WI38 (cell line): ENCODE data around the gene GRB14.
"Not testable (repeated sequence)": the region's sequence is repeated elsewhere in the genome, so short reads cannot be mapped to it uniquely, and the experiment has no call there.

Experiments
- H3K4me3 ChIP-seq: 2 replicates; pipeline ENCODE4 v1.5.1; 2011; ENCODE audit warnings: low read depth, mild to moderate bottlenecking, control low read depth, low read length
- TF ChIP-seq, protein P1 (sequence below): IDR thresholded peaks from 2 replicates; pipeline ENCODE4 v1.5.1; 2012; ENCODE audit warnings: low read depth, mild to moderate bottlenecking, control low read depth, low read length

Gene GRB14

DNA sequence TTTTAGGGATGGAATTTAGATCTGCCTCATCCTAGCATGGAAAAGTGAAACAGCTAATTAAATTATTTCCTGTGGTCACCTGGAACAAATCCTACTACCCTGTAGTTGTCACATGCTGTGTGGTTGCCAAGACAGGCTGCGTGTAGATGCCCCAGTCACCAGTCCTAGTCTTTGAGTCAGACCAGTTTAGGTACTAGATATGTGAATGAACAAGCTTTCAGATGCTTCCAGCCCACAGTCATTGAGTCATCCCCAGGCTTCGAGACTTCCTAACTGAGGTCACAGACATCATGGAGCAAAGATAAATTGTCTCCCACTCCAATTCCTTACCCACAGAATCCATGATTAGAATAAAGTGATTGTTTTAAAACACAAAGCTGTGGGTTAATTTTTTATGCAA is 35.8 kb upstream of the GRB14 start:
- TF ChIP-seq, protein P1, sequence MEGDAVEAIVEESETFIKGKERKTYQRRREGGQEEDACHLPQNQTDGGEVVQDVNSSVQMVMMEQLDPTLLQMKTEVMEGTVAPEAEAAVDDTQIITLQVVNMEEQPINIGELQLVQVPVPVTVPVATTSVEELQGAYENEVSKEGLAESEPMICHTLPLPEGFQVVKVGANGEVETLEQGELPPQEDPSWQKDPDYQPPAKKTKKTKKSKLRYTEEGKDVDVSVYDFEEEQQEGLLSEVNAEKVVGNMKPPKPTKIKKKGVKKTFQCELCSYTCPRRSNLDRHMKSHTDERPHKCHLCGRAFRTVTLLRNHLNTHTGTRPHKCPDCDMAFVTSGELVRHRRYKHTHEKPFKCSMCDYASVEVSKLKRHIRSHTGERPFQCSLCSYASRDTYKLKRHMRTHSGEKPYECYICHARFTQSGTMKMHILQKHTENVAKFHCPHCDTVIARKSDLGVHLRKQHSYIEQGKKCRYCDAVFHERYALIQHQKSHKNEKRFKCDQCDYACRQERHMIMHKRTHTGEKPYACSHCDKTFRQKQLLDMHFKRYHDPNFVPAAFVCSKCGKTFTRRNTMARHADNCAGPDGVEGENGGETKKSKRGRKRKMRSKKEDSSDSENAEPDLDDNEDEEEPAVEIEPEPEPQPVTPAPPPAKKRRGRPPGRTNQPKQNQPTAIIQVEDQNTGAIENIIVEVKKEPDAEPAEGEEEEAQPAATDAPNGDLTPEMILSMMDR: no peak
- no peak overlapping the region for H3K4me3 ChIP-seq

DNA sequence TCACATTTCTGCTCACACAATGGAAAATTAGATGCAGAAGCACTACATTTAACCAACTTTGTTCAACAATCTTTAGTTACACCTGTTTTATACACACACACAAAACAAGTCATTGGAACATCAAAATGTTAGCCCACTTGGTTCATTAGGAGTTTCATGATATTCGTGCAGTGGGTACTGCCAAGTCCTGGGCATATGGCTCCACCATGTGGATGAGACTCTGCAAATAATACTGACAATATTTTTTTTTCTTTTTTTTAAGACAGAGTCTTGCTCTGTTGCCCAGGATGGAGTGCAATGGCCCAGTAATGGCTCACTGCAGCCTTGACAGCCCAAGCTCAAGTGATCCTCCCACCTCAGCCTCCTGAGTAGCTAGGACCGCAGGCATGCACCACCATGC is 34.5 kb upstream of the GRB14 start:
- TF ChIP-seq, protein P1: no peak
- H3K4me3 ChIP-seq: no peak overlapping the region

DNA sequence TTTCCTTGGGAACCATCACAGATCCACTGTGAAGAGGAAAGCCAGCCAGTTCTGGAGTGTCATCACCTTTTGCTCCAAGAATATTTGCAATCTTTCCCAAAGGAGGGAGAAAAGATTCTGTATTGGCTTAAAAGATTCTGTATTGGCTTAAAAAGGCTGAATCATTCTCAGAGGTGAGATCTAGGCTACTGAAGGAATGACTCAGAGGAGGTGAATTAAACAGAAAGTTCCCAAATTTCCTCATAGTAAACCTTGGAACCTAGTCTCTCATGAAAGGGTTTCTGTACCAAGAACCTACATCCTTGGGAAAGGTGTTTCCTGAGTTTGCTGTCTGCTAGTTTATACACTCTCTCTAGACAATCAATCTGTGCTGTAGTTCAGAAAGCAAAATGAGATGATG is 34.1 kb upstream of the GRB14 start:
- TF ChIP-seq, protein P1: no peak
- no peak overlapping the region for H3K4me3 ChIP-seq

DNA sequence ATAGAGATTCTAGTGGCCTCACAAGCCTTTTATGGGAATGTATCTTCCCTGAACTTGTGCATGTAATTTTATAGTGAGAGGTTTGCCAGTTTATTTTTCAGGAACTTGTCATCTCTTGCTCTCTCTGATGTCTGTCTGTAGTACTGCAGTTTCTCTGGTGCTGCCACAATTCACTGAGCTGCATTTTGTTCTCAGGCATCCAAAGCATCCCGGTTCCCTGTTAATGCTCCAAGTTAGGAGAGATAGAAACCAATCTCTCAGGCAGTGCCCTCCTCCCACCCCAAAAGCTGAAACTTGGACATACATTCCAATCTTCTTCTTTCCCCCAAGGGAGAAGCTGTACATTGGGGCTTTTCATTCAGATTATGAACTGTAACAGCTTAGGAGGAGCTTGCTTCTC is 30.1 kb upstream of the GRB14 start:
- TF ChIP-seq, protein P1: no peak
- H3K4me3 ChIP-seq: no peak overlapping the region

DNA sequence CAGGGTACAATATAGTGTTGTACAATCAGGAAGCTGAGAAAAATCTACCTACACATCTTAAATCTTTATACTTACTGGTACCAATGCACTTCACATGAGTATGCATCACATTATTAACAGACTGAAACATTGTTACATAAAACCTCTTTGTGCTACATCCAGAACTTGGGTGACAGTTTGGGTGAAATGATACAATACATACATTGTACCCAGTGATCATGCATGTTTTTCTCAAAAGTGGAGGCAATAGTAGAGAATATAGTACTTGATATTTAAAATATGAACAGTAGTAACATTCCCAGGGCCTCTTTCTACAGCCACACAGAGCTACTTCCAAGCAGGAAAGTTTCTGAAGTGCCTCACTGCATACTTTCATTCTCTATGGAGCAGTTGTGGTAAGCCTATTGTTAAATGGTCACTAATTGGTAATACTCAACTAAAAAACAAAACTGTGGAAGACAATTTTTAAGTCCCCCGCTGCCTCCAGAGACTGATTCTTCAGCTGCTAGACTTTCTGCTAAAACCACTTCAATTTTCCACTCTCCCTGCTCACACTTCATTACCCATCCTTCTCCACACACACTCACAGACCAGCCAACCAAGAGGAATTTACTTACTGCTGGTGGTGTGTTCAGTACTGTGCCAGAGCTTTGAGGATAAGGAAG is 22.9 kb upstream of the GRB14 start:
- TF ChIP-seq, protein P1: no peak
- H3K4me3 ChIP-seq: no peak overlapping the region

DNA sequence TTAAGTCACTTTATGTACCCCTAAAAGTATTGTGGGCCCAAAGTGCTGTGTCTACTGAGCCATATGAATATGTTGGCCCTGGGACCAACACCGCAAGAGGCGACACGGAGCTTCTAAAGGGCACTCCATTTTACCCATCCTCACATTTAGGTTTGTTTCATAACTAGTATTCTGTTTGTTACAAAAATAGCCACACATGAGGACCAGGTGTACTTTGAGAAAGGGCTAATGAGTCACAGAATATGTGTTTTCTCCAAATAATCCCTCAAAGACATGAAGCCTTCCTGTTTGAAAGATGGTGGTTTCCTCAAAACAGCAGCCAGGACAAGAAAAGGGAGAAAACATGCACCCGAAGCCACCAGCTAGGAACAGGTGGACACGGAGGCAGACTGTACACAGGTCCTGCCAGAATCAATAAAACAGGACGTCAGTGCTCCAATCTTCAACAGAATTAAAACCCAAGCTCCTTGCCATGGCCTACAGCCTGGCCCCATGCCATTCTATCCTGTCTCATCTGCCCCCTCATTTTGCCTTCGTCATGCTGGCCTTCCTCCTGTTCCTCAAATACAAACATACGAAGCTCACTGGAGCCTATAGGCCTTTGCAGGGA is 21.8 kb upstream of the GRB14 start:
- TF ChIP-seq, protein P1: no peak

DNA sequence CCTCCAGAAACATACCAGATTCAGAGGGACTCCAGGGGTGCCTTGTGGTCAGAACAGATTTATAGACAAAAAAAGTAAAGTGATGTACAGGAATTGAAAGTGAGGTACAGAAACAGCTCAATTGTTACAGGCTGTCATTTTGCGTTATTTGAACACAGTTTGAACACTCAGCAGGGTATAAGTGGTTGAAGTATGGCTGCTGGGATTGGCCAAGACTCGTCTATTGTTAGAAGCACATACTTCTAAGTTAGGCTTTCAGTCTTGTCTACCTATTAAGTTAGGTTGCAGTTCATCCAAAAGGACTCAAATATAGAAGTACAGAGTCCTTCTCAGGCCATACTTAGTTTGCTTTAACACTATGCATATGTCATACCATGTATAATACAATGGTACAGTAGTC is 21.0 kb upstream of the GRB14 start:
- H3K4me3 ChIP-seq: no peak overlapping the region
- TF ChIP-seq, protein P1: no peak

More for the DNA sequence above, 21.8 kb upstream of the GRB14 start:
- no peak overlapping the region for H3K4me3 ChIP-seq

DNA sequence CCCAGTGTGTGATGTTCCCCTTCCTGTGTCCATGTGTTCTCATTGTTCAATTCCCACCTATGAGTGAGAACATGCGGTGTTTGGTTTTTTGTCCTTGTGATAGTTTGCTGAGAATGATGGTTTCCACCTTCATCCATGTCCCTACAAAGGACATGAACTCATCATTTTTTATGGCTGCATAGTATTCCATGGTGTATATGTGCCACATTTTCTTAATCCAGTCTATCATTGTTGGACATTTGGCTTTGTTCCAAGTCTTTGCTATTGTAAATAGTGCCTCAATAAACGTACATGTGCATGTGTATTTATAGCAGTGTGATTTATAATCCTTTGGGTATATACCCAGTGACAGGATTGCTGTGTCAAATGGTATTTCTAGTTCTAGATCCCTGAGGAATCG is 7.0 kb upstream of the GRB14 start:
- H3K4me3 ChIP-seq: not testable (repeated sequence)
